Amygdala (tissue), 56 donors: ENCODE results near the gene POLR1A.

Source experiments
- DNase-seq, 56 donors: peaks; one replicate each; lab custom pipeline; 2025; lab: John Stamatoyannopoulos, UW

POLR1A gene

DNA sequence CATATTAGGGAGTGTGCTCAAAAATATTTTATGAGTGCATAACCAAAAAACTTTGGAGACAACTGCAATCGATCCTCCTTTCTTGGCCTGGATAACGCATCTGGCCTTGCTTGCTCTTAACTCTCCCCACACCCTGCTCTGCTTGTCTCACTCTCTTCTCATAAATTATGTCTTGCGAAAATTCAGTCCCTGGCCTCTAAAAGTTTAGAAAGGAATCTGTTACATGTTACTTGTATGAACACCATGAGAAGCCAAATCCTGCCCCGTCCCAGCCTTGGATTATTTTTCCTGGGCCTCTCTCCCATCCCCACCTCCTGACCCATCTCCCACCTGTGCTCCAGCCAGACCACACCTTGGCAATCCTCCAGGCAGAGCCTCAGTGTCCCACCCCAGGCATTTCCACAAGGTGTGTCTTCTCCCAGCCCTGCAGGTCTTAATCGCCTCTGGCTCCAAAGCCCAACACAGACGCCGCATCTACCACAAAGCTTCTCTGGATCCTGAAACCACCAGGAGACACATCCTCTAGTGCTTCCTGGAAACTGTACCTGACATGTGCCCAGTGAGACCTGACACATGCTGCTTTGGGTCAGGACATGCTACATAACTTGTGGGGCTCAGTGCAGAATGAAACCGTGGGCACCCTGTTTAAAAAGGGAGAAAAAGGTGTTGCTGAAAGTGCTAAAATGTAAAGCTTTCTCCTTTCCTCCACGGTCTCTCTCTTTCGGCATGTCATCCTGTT lies 117.3 kb downstream of the POLR1A start:
- DNase-seq: no peak

DNA sequence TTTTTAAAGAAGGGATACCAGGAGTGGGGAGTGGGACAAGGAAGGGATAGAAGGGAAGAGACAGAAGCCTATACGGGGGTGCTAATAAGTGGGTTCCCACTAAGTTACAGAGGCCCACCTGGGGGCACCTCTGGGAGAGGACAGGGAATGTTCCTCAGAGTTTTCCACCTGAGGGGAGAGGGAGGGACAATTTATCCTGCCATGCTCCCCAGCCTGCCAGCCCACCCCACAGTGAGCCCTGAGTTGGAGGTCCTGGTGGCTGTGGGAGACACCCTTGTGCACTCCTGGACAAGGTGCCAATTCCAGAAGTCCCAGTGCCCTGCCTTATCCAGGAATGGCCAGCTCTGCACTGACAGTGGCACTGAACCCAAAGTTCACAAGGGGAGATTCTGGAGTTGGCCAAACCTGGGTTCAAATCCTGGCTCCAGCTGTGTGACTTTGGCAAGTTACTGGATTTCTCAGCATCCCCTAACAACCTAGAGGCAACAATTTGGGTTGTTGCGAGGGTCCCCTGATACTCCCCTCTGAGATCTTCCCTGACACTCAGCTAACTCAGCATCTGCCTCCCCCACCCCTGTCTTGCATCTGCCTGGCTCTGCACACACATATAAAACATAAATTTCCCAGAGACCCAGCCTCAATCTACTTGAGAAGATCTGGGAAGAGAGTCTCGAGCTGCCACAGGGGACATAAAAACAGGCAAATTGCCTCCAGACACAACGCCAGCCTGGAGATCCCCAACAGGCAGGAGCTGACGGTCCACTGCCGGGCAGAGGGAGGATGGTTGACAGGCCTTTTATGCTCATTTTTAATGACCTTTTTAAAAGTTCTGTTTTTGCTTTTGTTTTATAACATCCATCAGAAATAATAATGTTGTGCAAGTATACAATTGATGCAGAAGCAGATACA lies 118.2 kb downstream of the POLR1A start:
- DNase-seq: no peak

- DNase-seq: no peak
Measured at GRCh38 chr2:85986121-85986520, 119.6 kb downstream of the POLR1A start.

DNA sequence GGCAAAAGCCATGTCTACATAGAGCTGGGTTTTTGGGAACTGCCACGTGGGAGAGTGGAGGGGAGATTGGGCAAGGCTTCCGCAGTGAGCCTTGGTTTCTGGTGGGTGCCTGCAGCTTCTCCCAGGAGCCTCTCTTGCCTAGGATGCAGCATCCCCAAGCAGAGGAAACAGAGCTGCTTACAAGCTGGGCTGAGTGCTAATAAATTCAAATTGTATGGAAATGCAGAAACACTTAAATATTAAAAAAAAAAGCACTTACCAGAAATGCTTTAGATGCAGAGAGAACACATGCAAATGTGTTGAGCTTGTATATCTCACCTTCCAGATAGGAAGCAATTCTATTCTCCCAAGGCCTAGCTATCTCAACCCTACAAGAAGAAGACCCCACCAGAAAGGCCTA lies 120.9 kb downstream of the POLR1A start:
- no peak for DNase-seq

DNA sequence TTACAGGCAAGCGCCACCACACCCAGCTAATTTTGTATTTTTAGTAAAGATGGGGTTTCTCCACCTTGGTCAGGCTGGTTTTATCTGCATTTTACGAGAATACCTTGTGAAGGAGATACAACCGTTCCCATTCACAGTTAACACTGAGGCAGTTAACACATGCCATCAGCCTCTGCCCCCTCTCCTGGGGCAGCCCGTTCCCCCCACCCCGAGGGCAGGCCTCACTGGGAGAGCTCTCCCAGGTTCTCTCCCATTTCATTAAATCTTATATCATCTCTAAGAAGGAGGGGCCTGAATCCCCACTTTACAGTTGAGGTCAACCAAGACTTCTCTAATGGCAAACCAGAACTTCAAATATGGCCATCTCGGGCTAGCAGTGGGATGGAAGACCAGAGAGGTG lies 121.9 kb downstream of the POLR1A start:
- DNase-seq: no peak

GRCh38 chr2:85981579-85982247 lies 124.0 kb downstream of the POLR1A start:
- no peak for DNase-seq

GRCh38 chr2:85978883-85979780 lies 126.6 kb downstream of the POLR1A start:
- no peak for DNase-seq

DNA sequence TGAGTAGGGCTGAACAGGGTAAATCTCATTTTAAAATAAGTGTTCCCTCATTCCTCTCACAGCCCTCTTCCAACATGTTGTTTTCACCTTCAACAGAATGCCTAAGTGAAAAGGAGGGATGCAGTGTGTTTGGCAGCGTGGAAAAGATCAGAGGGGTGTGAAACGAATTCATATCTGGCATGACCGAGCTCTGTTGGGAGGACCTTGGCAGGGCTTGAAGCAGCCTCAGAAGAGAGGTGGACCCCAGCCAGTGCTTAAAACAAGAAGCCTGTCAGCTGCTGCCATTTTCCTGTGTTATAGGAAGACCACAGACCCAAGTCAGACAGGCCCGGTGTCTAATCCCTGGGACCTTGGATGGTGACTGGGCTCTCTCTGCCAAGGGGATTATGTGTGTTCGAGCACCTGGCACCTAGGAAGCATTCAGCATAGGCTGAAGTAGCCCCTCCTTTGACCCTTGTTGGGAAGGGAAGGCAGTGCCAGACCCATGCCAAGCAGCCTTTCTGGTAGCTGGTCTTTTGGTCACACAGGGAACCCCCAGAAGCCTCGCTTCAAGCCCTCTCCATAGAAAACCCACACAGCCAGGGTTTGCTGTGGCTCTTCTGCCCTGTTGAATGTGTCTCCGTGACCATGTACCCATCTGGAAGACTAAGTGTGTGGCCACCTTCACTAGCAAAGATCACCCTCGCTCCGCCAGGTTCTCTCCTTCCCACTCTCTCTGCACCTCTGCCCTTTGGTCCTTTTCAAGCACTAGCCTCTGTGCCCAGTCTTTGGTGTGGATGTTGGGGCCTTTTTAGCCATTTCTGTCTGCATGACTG lies 129.4 kb downstream of the POLR1A start:
- peak in 4 of 56 donors; percentile 3 to 24 (median 13) for DNase-seq

- DNase-seq: no peak
Measured at GRCh38 chr2:85975581-85975980, 130.1 kb downstream of the POLR1A start.

- DNase-seq: no peak
Measured at GRCh38 chr2:85974390-85974789, 131.3 kb downstream of the POLR1A start.

- no peak for DNase-seq
Measured at GRCh38 chr2:85972355-85972754, 133.3 kb downstream of the POLR1A start.

GRCh38 chr2:85971366-85971765 lies 134.3 kb downstream of the POLR1A start:
- DNase-seq: no peak
